GM12865 (cell line): ENCODE results near the gene REV1.

Experiments
- DNase-seq: peaks from one replicate; pipeline ENCODE4 v3.0.0; 2010; ENCODE audit warnings: low read depth
- H3K4me3 ChIP-seq: 2 replicates; pipeline ENCODE4 v1.5.1; 2011; ENCODE audit warnings: mild to moderate bottlenecking, low read depth, low read length, control low read depth
- TF ChIP-seq, protein P1 (sequence below): IDR thresholded peaks from 2 replicates; pipeline ENCODE4 v1.5.1; 2011; ENCODE audit warnings: low read length, control low read depth, low read depth, inconsistent platforms; ENCODE audit not compliant: insufficient read depth; ENCODE audit errors: missing control alignments

REV1 gene

DNA sequence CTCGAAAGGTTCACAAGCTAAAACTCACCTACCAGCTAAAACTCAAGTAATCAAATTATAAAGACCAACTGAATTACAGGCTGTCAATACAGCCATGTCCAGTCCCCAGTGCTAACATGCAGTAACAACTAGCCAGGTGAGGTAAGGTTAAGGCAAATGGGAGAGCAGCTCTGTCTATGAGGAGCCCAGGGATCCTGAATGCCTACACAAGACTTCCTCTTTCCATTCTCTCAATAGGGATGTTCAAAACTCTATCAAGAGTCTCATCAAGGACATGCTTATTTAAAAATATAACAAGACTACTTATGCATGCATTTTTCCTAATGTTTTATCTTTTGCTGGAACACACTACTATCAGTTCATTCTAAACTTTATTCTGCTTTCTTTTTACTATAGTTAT, 20.4 kb downstream of the REV1 start:
- DNase-seq = no peak
- no peak overlapping the region for H3K4me3 ChIP-seq
- TF ChIP-seq, protein P1, sequence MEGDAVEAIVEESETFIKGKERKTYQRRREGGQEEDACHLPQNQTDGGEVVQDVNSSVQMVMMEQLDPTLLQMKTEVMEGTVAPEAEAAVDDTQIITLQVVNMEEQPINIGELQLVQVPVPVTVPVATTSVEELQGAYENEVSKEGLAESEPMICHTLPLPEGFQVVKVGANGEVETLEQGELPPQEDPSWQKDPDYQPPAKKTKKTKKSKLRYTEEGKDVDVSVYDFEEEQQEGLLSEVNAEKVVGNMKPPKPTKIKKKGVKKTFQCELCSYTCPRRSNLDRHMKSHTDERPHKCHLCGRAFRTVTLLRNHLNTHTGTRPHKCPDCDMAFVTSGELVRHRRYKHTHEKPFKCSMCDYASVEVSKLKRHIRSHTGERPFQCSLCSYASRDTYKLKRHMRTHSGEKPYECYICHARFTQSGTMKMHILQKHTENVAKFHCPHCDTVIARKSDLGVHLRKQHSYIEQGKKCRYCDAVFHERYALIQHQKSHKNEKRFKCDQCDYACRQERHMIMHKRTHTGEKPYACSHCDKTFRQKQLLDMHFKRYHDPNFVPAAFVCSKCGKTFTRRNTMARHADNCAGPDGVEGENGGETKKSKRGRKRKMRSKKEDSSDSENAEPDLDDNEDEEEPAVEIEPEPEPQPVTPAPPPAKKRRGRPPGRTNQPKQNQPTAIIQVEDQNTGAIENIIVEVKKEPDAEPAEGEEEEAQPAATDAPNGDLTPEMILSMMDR = no peak

DNA sequence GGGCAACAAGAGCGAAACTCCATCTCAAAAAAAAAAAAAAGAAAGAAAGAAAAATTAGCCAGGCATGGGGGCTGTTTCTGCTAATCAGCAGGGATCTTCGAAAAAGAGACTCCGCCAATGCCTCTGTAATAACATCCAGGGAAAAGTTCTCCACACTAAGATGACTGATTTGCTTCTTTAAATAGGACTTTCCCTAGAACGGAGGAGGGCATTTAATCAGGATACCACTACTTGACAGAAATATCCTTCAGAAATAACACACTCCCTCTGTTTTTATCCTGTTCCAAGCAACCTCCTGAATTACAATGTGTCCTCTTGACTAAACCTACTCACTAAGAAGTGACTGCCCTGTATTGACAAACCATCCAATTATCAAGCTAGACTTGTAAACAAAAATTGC, 21.7 kb downstream of the REV1 start:
- H3K4me3 ChIP-seq = no peak overlapping the region
- DNase-seq = no peak
- TF ChIP-seq, protein P1 = no peak

- DNase-seq = no peak
- TF ChIP-seq, protein P1 = no peak
- H3K4me3 ChIP-seq = no peak overlapping the region
Observed at GRCh38 chr2:99467390-99467789, 22.4 kb downstream of the REV1 start.

- H3K4me3 ChIP-seq = no peak overlapping the region
- DNase-seq = no peak
- TF ChIP-seq, protein P1 = no peak
Observed at GRCh38 chr2:99461828-99462483, 27.9 kb downstream of the REV1 start.

- no peak overlapping the region for H3K4me3 ChIP-seq
- no peak for DNase-seq
- TF ChIP-seq, protein P1 = no peak
Observed at GRCh38 chr2:99458529-99458928, 31.3 kb downstream of the REV1 start.

- no peak for DNase-seq
- TF ChIP-seq, protein P1 = no peak
- H3K4me3 ChIP-seq = no peak overlapping the region
Observed at GRCh38 chr2:99451686-99452085, 38.1 kb downstream of the REV1 start.

GRCh38 chr2:99451280-99451679, 38.5 kb downstream of the REV1 start:
- DNase-seq = no peak
- no peak overlapping the region for H3K4me3 ChIP-seq
- TF ChIP-seq, protein P1 = no peak
